OCI-LY3 (cell line): ENCODE measurements around the gene EPHB1.

Experiments used
- CTCF ChIP-seq: fragments of 200-600, 300-600 bp; sonication (generic); IDR thresholded peaks from 2 replicates; pipeline ENCODE4 v1.5.1; 2014; ENCODE audit warnings: antibody characterized with exemption, low read length, low read depth
- EZH2phosphoT487 ChIP-seq: fragments of 200-600 bp; shearing (Covaris generic); IDR thresholded peaks from 2 replicates; pipeline ENCODE4 v1.6.1; 2018; ENCODE audit warnings: antibody characterized with exemption, mixed run types, low read depth

GRCh38 chr3:134852132-134852531, 57.1 kb downstream of the EPHB1 start:
- TF ChIP-seq CTCF (no peak), EZH2phosphoT487 (no peak)
